OCI-LY7 (cell line): Measurements from ENCODE around the gene IL21. TPM values are rescaled to one million over a fixed set of nuclear protein-coding genes. Genes with fewer than 3 reads are reported as not detected.

ENCODE experiments used
- BruUV-seq: library from RNA; stranded (reverse); fragments of 400-500 nt; replicated peaks from 2 replicates; lab custom pipeline; 2021; lab: Mats Ljungman, UMichigan
- CTCF ChIA-PET: fragments of 300-600 bp; sonication (Branson Sonifier 250); formaldehyde crosslinking; loops from one replicate; lab custom pipeline; 2022; ENCODE audit warnings: antibody characterized with exemption; ENCODE audit not compliant: unreplicated experiment; lab: Charles Lee
- POLR2A ChIA-PET: fragments of 300-600 bp; sonication (Branson Sonifier 250); formaldehyde crosslinking; loops from one replicate; lab custom pipeline; 2022; ENCODE audit warnings: antibody characterized with exemption; lab: Charles Lee
- DNase-seq: peaks from one replicate; pipeline ENCODE4 v3.0.0-alpha.2; 2015; ENCODE audit warnings: low spot score
- H2AFZ ChIP-seq: fragments of 200-600 bp; sonication (generic), shearing (Covaris generic); 2 replicates; pipeline ENCODE4 v1.6.1; 2014; ENCODE audit warnings: mild to moderate bottlenecking, antibody characterized with exemption, low read length, moderate library complexity
- H3K27ac ChIP-seq: fragments of 200-600 bp; sonication (generic); 2 replicates; pipeline ENCODE4 v1.5.1; 2014; ENCODE audit warnings: mixed run types, low read depth, mild to moderate bottlenecking, moderate library complexity, low read length, inconsistent platforms; ENCODE audit not compliant: poor library complexity, severe bottlenecking
- H3K36me3 ChIP-seq: fragments of 200-600 bp; sonication (generic); 2 replicates; pipeline ENCODE4 v1.6.1; 2014; ENCODE audit warnings: mild to moderate bottlenecking, antibody characterized with exemption, low read length, moderate library complexity, mixed read lengths; ENCODE audit not compliant: insufficient read depth
- H3K4me1 ChIP-seq: fragments of 200-600 bp; sonication (generic); 2 replicates; pipeline ENCODE4 v1.5.1; 2014; ENCODE audit warnings: mild to moderate bottlenecking, low read length; ENCODE audit not compliant: insufficient read depth, poor library complexity, severe bottlenecking
- H3K4me2 ChIP-seq: fragments of 200-600 bp; sonication (generic); 2 replicates; pipeline ENCODE4 v1.6.1; 2014; ENCODE audit warnings: mild to moderate bottlenecking, low read length
- H3K4me3 ChIP-seq: fragments of 200-600 bp; sonication (generic); 2 replicates; pipeline ENCODE4 v1.5.1; 2014; ENCODE audit warnings: mild to moderate bottlenecking, low read depth, low read length; ENCODE audit not compliant: poor library complexity, severe bottlenecking
- H3K79me2 ChIP-seq: fragments of 200-600 bp; sonication (generic); 2 replicates; pipeline ENCODE4 v1.6.1; 2016; ENCODE audit warnings: low read depth, mild to moderate bottlenecking, low read length, moderate library complexity, mixed read lengths; ENCODE audit not compliant: insufficient read depth
- H3K9me2 ChIP-seq: fragments of 200-600 bp; sonication (generic); 2 replicates; pipeline ENCODE4 v1.6.1; 2016; ENCODE audit warnings: mild to moderate bottlenecking, low read length, mixed read lengths; ENCODE audit not compliant: insufficient read depth
- H3K9me3 ChIP-seq: fragments of 200-600 bp; sonication (generic); 2 replicates; pipeline ENCODE4 v1.6.1; 2014; ENCODE audit warnings: mild to moderate bottlenecking, mixed run types, low read length, mixed read lengths
- H4K20me1 ChIP-seq: fragments of 200-600 bp; sonication (generic); 2 replicates; pipeline ENCODE4 v1.6.1; 2014; ENCODE audit warnings: mild to moderate bottlenecking, antibody characterized with exemption, low read length, moderate library complexity, mixed read lengths; ENCODE audit not compliant: insufficient read depth
- CTCF ChIP-seq: fragments of 200-600 bp; sonication (generic); conservative IDR thresholded peaks from 2 replicates; pipeline ENCODE4 v1.5.1; 2014; ENCODE audit warnings: mild to moderate bottlenecking, antibody characterized with exemption, low read length, moderate library complexity, mixed read lengths
- EZH2phosphoT487 ChIP-seq: fragments of 200-600 bp; sonication (generic); IDR thresholded peaks from 2 replicates; pipeline ENCODE4 v1.6.1; 2018; ENCODE audit warnings: low read depth, borderline replicate concordance, mild to moderate bottlenecking, mixed run types, antibody characterized with exemption, low read length, moderate library complexity, mixed read lengths
- intact Hi-C: fragments of 100-400 bp; cut with micrococcal nuclease; formaldehyde crosslinking; loops from one replicate; pipeline ENCODE4 v1.10.0; 2022; ENCODE audit not compliant: unreplicated experiment
- total RNA-seq, 2 experiments: library from RNA; depleted of rRNA in 1 of 2; stranded (reverse); fragments of >200 nt in 1 of 2; shearing (Covaris generic) in 1 of 2; gene quantifications; 2 replicates each; pipeline ENCODE4 v1.2.3, GENCODE V29; 2014 to 2022

IL21 gene
- total RNA-seq, 2 experiments from 2014 or later = not detected

- CTCF ChIA-PET = interaction anchor here (0.5 to 1.7 kb wide), 4 partner anchors 10 to 678 kb away, joined by 3 to 6 read pairs (median 3); no protein-coding TSS in a partner anchor
- Histone ChIP-seq H3K79me2 (no peaks in the 10 kb centered on the region), H3K4me3 (no peak overlapping the region), H3K4me1 (no peaks in the 10 kb centered on the region), H3K9me2 (no peaks in the 10 kb centered on the region), H4K20me1 (no peaks in the 10 kb centered on the region), H3K36me3 (no peaks in the 10 kb centered on the region), H2AFZ (no peak overlapping the region; the same call in 1 of the 2 replicates), H3K27ac (no peak overlapping the region), H3K4me2 (no peak overlapping the region), H3K9me3 (no peaks in the 10 kb centered on the region)
- intact Hi-C loops = loop anchor here (1.0 to 10.0 kb wide), 3 partner anchors 253 to 678 kb away; no protein-coding TSS in a partner anchor
- no TSS peak for BruUV-seq
- TF ChIP-seq EZH2phosphoT487 (no peak), CTCF (peak; percentile 84)
- POLR2A ChIA-PET = interaction anchor here (0.7 to 0.9 kb wide), 2 partner anchors 74 to 160 kb away, joined by 3 read pairs; no protein-coding TSS in a partner anchor
- peak; percentile 48 for DNase-seq
Measured at GRCh38 chr4:122577808-122578781, 42.8 kb downstream of the IL21 start.

GRCh38 chr4:122577189-122577553, 43.7 kb downstream of the IL21 start:
- Histone ChIP-seq H3K4me2 (no peak overlapping the region), H3K9me2 (no peaks in the 10 kb centered on the region), H3K36me3 (no peaks in the 10 kb centered on the region), H3K27ac (no peak overlapping the region), H3K4me1 (no peaks in the 10 kb centered on the region), H3K79me2 (no peaks in the 10 kb centered on the region), H3K4me3 (no peak overlapping the region), H4K20me1 (no peaks in the 10 kb centered on the region), H2AFZ (peak overlapping the region; percentile 19; the same call in 1 of the 2 replicates), H3K9me3 (no peaks in the 10 kb centered on the region)
- no peak for DNase-seq
- no peak for TF ChIP-seq EZH2phosphoT487
- no peak; the same call in 1 of the 2 replicates for TF ChIP-seq CTCF
- CTCF ChIA-PET = interaction anchor here (1.7 kb wide), 1 partner anchor 677 kb away, joined by 6 read pairs; no protein-coding TSS in a partner anchor
- POLR2A ChIA-PET = no interaction called here
- intact Hi-C loops = loop anchor here (1.0 to 10.0 kb wide), 3 partner anchors 252 to 677 kb away; no protein-coding TSS in a partner anchor
- BruUV-seq = no TSS peak
